GM12878 (cell line): Measurements from ENCODE around the gene NSG1. TPM values are rescaled to one million over a fixed set of nuclear protein-coding genes. Genes with fewer than 3 reads are reported as not detected.
"Not testable (repeated sequence)": the region's sequence is repeated elsewhere in the genome, so short reads cannot be mapped to it uniquely, and the experiment has no call there.

Experiments used
- ATAC-seq: fragments of 200-7000 bp; cut with Tn5 transposase; 3 replicates; pipeline ENCODE4 v1.9.1; 2020; ENCODE audit warnings: mild to moderate bottlenecking, moderate library complexity
- BruUV-seq: library from RNA; stranded (reverse); fragments of 400-500 nt; replicated peaks from 2 replicates; lab custom pipeline; 2021; lab: Mats Ljungman, UMichigan
- CTCF ChIA-PET: fragments of 300-600 bp; sonication (Branson Sonifier 250); formaldehyde crosslinking; extraction: SDS; loops from one replicate; lab custom pipeline; 2021; ENCODE audit warnings: inconsistent platforms; lab: Yijun Ruan, JAX
- POLR2A ChIA-PET: fragments of 350-600 bp; formaldehyde crosslinking; extraction: SDS; loops from one replicate; lab custom pipeline; 2021; ENCODE audit warnings: inconsistent platforms; lab: Charles Lee
- RAD21 ChIA-PET: fragments of 300-600 bp; sonication (Branson Sonifier 250); formaldehyde crosslinking; loops from one replicate; lab custom pipeline; 2023; ENCODE audit warnings: antibody characterized with exemption; ENCODE audit not compliant: unreplicated experiment; lab: Charles Lee
- SMC1A ChIA-PET: fragments of 300-600 bp; sonication (Branson Sonifier 250); formaldehyde crosslinking; loops from one replicate; lab custom pipeline; 2023; ENCODE audit not compliant: unreplicated experiment, uncharacterized antibody; lab: Charles Lee
- DNase-seq: peaks from one replicate; pipeline ENCODE4 v3.0.0-alpha.2; 2011; ENCODE audit warnings: low read depth, low spot score
- FAIRE-seq: peaks from 3 replicates; lab custom pipeline; 2011; peaks lifted over from hg19 to GRCh38; lab: Jason Lieb, UNC
- H2AFZ ChIP-seq: 2 replicates; pipeline ENCODE4 v1.6.0; 2011; ENCODE audit warnings: low read depth, low read length, control low read depth; ENCODE audit not compliant: control insufficient read depth
- H3K27ac ChIP-seq: 2 replicates; pipeline ENCODE4 v1.5.1; 2011; ENCODE audit warnings: control low read depth; ENCODE audit not compliant: control insufficient read depth, insufficient read depth
- H3K27me3 ChIP-seq, 2 experiments: replicated peaks in 1 of 2; 2 replicates each; pipeline versions ENCODE4 v1.6.0 to v1.6.1; 2011; ENCODE audit warnings: low read length in 1 of 2; ENCODE audit not compliant: control insufficient read depth in 2 of 2, insufficient read depth in 2 of 2
- H3K36me3 ChIP-seq, 2 experiments: 2 replicates each; pipeline ENCODE4 v1.5.1; 2011; ENCODE audit warnings: low read length in 1 of 2; ENCODE audit not compliant: control insufficient read depth in 2 of 2, insufficient read depth in 2 of 2
- H3K4me1 ChIP-seq: 2 replicates; pipeline ENCODE4 v1.6.1; 2011; ENCODE audit warnings: mild to moderate bottlenecking, low read length, moderate library complexity, mixed read lengths; ENCODE audit not compliant: control insufficient read depth, insufficient read depth
- H3K4me2 ChIP-seq: 2 replicates; pipeline ENCODE4 v1.6.0; 2011; ENCODE audit warnings: control low read depth; ENCODE audit not compliant: control insufficient read depth, insufficient read depth
- H3K4me3 ChIP-seq: fragments of 200-600 bp; sonication (generic); 2 replicates; pipeline ENCODE4 v1.5.1; 2016
- H3K79me2 ChIP-seq: 2 replicates; pipeline ENCODE4 v1.6.0; 2011; ENCODE audit warnings: low read length; ENCODE audit not compliant: control insufficient read depth, insufficient read depth
- H3K9ac ChIP-seq: 2 replicates; pipeline ENCODE4 v1.8.0; 2011; ENCODE audit warnings: low read length, control low read depth, mixed read lengths; ENCODE audit not compliant: control insufficient read depth, insufficient read depth
- H3K9me3 ChIP-seq: replicated peaks from 3 replicates; pipeline ENCODE4 v1.5.1; 2011; ENCODE audit warnings: mild to moderate bottlenecking, low read length; ENCODE audit not compliant: control insufficient read depth, insufficient read depth
- H4K20me1 ChIP-seq: 2 replicates; pipeline ENCODE4 v1.6.0; 2011; ENCODE audit not compliant: control insufficient read depth, insufficient read depth
- PRDM15 ChIP-seq: fragments of 450-650 bp; formaldehyde crosslinking; IDR thresholded peaks from 2 replicates; pipeline ENCODE4 v1.4.0; 2020; ENCODE audit warnings: mild to moderate bottlenecking, moderate library complexity
- WGBS: methylation state at CpG from one replicate; pipeline ENCODE4 v1.1.6; 2016; ENCODE audit warnings: low lambda C conversion rate; ENCODE audit not compliant: insufficient replicate concordance, insufficient coverage; ENCODE audit errors: missing lambda C conversion rate; 5-methylcytosine and 5-hydroxymethylcytosine counted together
- in situ Hi-C: fragments of 300-500 bp; cut with MboI; formaldehyde crosslinking; loops from 9 replicates; pipeline ENCODE4 v1.14.3; 2018; ENCODE audit warnings: mixed read lengths
- intact Hi-C: fragments of 100-400 bp; cut with micrococcal nuclease; formaldehyde crosslinking; loops from one replicate; pipeline ENCODE4 v1.14.2; 2022; ENCODE audit not compliant: unreplicated experiment
- polyA plus RNA-seq, 11 experiments: library from polyadenylated mRNA; depleted of rRNA in 4 of 11; unstranded in 6 of 11; stranded (reverse) in 5 of 11; fragments of >200 nt; fragmentation: Nextera tagmentation in 4 of 11; fragmentation: Illumina TruSeq in 1 of 11; extraction: Ambion mirVana in 4 of 11; extraction: Trizol in 1 of 11; gene quantifications; 1 replicate in 1 of 11; 2 replicates in 10 of 11; pipeline versions ENCODE4 v1.2.1 to v1.2.3, GENCODE V29; 2011 to 2016; ENCODE audit warnings: inconsistent platforms in 2 of 11, missing spikeins in 2 of 11, low read depth in 1 of 11
- total RNA-seq, 4 experiments: library from RNA; depleted of rRNA in 3 of 4; stranded (reverse); fragments of >200 nt in 3 of 4; fragmentation: Illumina TruSeq in 1 of 4; extraction: Trizol in 1 of 4; gene quantifications; 2 replicates each; pipeline versions ENCODE4 v1.2.1 to v1.2.3, GENCODE V29; 2013 to 2021
- TF ChIP-seq, protein P1 (sequence below): fragments of 450-650 bp; IDR thresholded peaks from 2 replicates; pipeline ENCODE4 v1.6.1; 2016; ENCODE audit warnings: mild to moderate bottlenecking, moderate library complexity, borderline replicate concordance

Gene NSG1
- total and polyA plus RNA-seq, 10 of the 15 experiments (the other 5 are each of a cell fraction or from before 2014, with no cell fraction given): 0.03 to 0.19 (median 0.10) TPM; not detected in 5

GRCh38 chr4:4462970-4463369, 76.1 kb downstream of the NSG1 start:
- Histone ChIP-seq H3K4me2 (no peak overlapping the region), H2AFZ (no peak overlapping the region), H3K9ac (no peak overlapping the region), H3K27me3 (no peaks in the 10 kb centered on the region), H3K27ac (no peak overlapping the region), H4K20me1 (no peaks in the 10 kb centered on the region), H3K4me3 (no peak overlapping the region), H3K79me2 (no peaks in the 10 kb centered on the region), H3K9me3 (no peaks in the 10 kb centered on the region), H3K36me3 (peaks cover 11 to 19% of the 10 kb centered on the region in 2 experiments; a peak in 3 of 4 replicates), H3K4me1 (no peaks in the 10 kb centered on the region)
- WGBS: 89% methylated on average over 3 of the region's 3 CpGs
- ATAC-seq: no peak
- ChIA-PET RAD21 (no interaction called here), SMC1A (interaction anchor here (0.6 kb wide), 2 partner anchors 10 to 204 kb away, joined by 3 read pairs; no protein-coding TSS in a partner anchor), CTCF (interaction anchor here (1.0 kb wide), 1 partner anchor 33 kb away, joined by 3 read pairs; no protein-coding TSS in a partner anchor), POLR2A (no interaction called here)
- intact Hi-C loops (no loop called here), in situ Hi-C loops (no loop called here)
- no peak for TF ChIP-seq PRDM15 (CRISPR knock-in tag)
- TF ChIP-seq, protein P1, sequence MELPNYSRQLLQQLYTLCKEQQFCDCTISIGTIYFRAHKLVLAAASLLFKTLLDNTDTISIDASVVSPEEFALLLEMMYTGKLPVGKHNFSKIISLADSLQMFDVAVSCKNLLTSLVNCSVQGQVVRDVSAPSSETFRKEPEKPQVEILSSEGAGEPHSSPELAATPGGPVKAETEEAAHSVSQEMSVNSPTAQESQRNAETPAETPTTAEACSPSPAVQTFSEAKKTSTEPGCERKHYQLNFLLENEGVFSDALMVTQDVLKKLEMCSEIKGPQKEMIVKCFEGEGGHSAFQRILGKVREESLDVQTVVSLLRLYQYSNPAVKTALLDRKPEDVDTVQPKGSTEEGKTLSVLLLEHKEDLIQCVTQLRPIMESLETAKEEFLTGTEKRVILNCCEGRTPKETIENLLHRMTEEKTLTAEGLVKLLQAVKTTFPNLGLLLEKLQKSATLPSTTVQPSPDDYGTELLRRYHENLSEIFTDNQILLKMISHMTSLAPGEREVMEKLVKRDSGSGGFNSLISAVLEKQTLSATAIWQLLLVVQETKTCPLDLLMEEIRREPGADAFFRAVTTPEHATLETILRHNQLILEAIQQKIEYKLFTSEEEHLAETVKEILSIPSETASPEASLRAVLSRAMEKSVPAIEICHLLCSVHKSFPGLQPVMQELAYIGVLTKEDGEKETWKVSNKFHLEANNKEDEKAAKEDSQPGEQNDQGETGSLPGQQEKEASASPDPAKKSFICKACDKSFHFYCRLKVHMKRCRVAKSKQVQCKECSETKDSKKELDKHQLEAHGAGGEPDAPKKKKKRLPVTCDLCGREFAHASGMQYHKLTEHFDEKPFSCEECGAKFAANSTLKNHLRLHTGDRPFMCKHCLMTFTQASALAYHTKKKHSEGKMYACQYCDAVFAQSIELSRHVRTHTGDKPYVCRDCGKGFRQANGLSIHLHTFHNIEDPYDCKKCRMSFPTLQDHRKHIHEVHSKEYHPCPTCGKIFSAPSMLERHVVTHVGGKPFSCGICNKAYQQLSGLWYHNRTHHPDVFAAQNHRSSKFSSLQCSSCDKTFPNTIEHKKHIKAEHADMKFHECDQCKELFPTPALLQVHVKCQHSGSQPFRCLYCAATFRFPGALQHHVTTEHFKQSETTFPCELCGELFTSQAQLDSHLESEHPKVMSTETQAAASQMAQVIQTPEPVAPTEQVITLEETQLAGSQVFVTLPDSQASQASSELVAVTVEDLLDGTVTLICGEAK: 0 out of 2 replicates have a peak, but pooled peaks have one; percentile 39
- FAIRE-seq: no peak
- no TSS peak for BruUV-seq
- no peak for DNase-seq

DNA sequence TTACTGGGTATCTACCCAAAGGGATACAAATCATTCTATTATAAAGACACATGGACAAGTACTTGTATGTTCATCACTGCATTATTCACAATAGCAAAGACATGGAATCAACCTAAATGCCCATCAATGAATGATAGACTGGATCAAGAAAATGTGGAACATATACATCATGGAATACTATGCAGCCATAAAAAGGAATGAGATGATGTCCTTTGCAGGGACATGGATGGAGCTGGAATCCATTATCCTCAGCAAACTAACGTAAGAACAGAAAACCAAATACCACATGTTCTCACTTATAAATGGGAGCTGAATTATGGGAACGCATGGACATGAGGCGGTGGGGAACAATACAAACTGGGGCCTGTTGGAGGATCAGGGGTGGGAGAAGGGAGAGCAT, 78.3 kb downstream of the NSG1 start:
- in situ Hi-C loops, H3K79me2 ChIP-seq, H3K9ac ChIP-seq, H3K9me3 ChIP-seq, intact Hi-C loops, BruUV-seq, H2AFZ ChIP-seq, RAD21 ChIA-PET, H3K4me3 ChIP-seq, POLR2A ChIA-PET, H3K27ac ChIP-seq, H4K20me1 ChIP-seq, FAIRE-seq, ATAC-seq, H3K4me2 ChIP-seq, DNase-seq, H3K4me1 ChIP-seq, H3K27me3 ChIP-seq: not testable (repeated sequence)
- CTCF ChIA-PET: interaction anchor here (1.7 kb wide), 1 partner anchor 15 kb away, joined by 6 read pairs; no protein-coding TSS in a partner anchor
- SMC1A ChIA-PET: interaction anchor here (0.5 to 0.8 kb wide), 3 partner anchors 25 to 589 kb away, joined by 3 to 4 read pairs (median 3); no protein-coding TSS in a partner anchor
- 100% methylated on average over 3 of the region's 3 CpGs for WGBS
- peaks cover 9 to 18% of the 10 kb centered on the region in 2 experiments; a peak in 3 of 4 replicates for H3K36me3 ChIP-seq
